ENCODE data around the gene TNFRSF6B. TPM values are rescaled to one million over a fixed set of nuclear protein-coding genes. Genes with fewer than 3 reads are reported as not detected.
"Not testable (repeated sequence)": the region's sequence is repeated elsewhere in the genome, so short reads cannot be mapped to it uniquely, and the experiment has no call there.

The TNFRSF6B gene
- total RNA-seq, 1 donor from 2014 or later: 19.8 TPM

GRCh38 chr20:63662813-63663189 lies 33.7 kb upstream of the TNFRSF6B start:
- no peak for DNase-seq (ENCODE audit: low spot score)

- DNase-seq (ENCODE audit: low spot score): no peak
Observed at GRCh38 chr20:63663332-63664066, 33.0 kb upstream of the TNFRSF6B start.

- no peak for DNase-seq (ENCODE audit: low spot score)
Observed at GRCh38 chr20:63664143-63664851, 32.2 kb upstream of the TNFRSF6B start.

- DNase-seq (ENCODE audit: low spot score): no peak
Observed at GRCh38 chr20:63664861-63665594, 31.4 kb upstream of the TNFRSF6B start.

GRCh38 chr20:63665708-63666107 lies 30.7 kb upstream of the TNFRSF6B start:
- no peak for DNase-seq (ENCODE audit: low spot score)

GRCh38 chr20:63667858-63668257 lies 28.6 kb upstream of the TNFRSF6B start:
- no peak for DNase-seq (ENCODE audit: low spot score)

GRCh38 chr20:63668351-63668750 lies 28.1 kb upstream of the TNFRSF6B start:
- no peak for DNase-seq (ENCODE audit: low spot score)

- DNase-seq (ENCODE audit: low spot score): not testable (repeated sequence)
Observed at GRCh38 chr20:63671695-63672094, 24.8 kb upstream of the TNFRSF6B start.

GRCh38 chr20:63672666-63673065 lies 23.8 kb upstream of the TNFRSF6B start:
- DNase-seq (ENCODE audit: low spot score): no peak

- no peak for DNase-seq (ENCODE audit: low spot score)
Observed at GRCh38 chr20:63673951-63674350, 22.5 kb upstream of the TNFRSF6B start.

- no peak for DNase-seq (ENCODE audit: low spot score)
Observed at GRCh38 chr20:63675681-63676368, 20.6 kb upstream of the TNFRSF6B start.

- no peak for DNase-seq (ENCODE audit: low spot score)
Observed at GRCh38 chr20:63678071-63678470, 18.4 kb upstream of the TNFRSF6B start.

GRCh38 chr20:63678667-63679465 lies 17.6 kb upstream of the TNFRSF6B start:
- DNase-seq (ENCODE audit: low spot score): no peak

GRCh38 chr20:63679799-63680305 lies 16.6 kb upstream of the TNFRSF6B start:
- no peak for DNase-seq (ENCODE audit: low spot score)

GRCh38 chr20:63680427-63680826 lies 16.0 kb upstream of the TNFRSF6B start:
- DNase-seq (ENCODE audit: low spot score): no peak

GRCh38 chr20:63680857-63681608 lies 15.4 kb upstream of the TNFRSF6B start:
- DNase-seq (ENCODE audit: low spot score): no peak

GRCh38 chr20:63681609-63682142 lies 14.8 kb upstream of the TNFRSF6B start:
- DNase-seq (ENCODE audit: low spot score): no peak

- DNase-seq (ENCODE audit: low spot score): no peak
Observed at GRCh38 chr20:63682384-63683139, 13.9 kb upstream of the TNFRSF6B start.

Measured in ureter (tissue), 1 donor.